HEK293 (cell line): ENCODE data around the gene TMIE.

Experiments
- CTCF ChIP-seq: fragments of 450-650 bp; formaldehyde crosslinking; IDR thresholded peaks from 2 replicates; pipeline ENCODE4 v1.5.1; 2016; ENCODE audit warnings: missing biosample characterization, missing genetic modification characterization
- FEZF1 ChIP-seq: fragments of 450-650 bp; formaldehyde crosslinking; IDR thresholded peaks from 2 replicates; pipeline ENCODE4 v1.5.1; 2016; ENCODE audit warnings: missing biosample characterization, missing genetic modification characterization
- ZBTB17 ChIP-seq: fragments of 450-650 bp; formaldehyde crosslinking; IDR thresholded peaks from 2 replicates; pipeline ENCODE4 v1.5.1; 2016; ENCODE audit warnings: missing biosample characterization, missing genetic modification characterization
- ZNF140 ChIP-seq: fragments of 450-650 bp; formaldehyde crosslinking; IDR thresholded peaks from 2 replicates; pipeline ENCODE4 v1.5.1; 2016; ENCODE audit warnings: missing biosample characterization, missing genetic modification characterization
- ZNF26 ChIP-seq: fragments of 450-650 bp; formaldehyde crosslinking; IDR thresholded peaks from 2 replicates; pipeline ENCODE4 v1.5.1; 2016; ENCODE audit warnings: missing biosample characterization, missing genetic modification characterization
- ZNF274 ChIP-seq, 2 experiments: fragments of 200-500 bp in 1 of 2; fragments of 450-650 bp in 1 of 2; sonication (Bioruptor generic) in 1 of 2; formaldehyde crosslinking in 1 of 2; IDR thresholded peaks; 2 replicates each; pipeline versions ENCODE4 v1.5.1 to v1.6.1; 2014 to 2016; ENCODE audit warnings: borderline replicate concordance in 1 of 2, inconsistent platforms in 1 of 2, low read length in 1 of 2, missing biosample characterization in 1 of 2, missing genetic modification characterization in 1 of 2
- ZNF350 ChIP-seq: fragments of 450-650 bp; formaldehyde crosslinking; IDR thresholded peaks from 2 replicates; pipeline ENCODE4 v1.5.0; 2017; ENCODE audit warnings: missing biosample characterization, mild to moderate bottlenecking, missing genetic modification characterization
- ZNF394 ChIP-seq: fragments of 450-650 bp; formaldehyde crosslinking; IDR thresholded peaks from 2 replicates; pipeline ENCODE4 v1.5.1; 2016; ENCODE audit warnings: missing biosample characterization, missing genetic modification characterization, mild to moderate bottlenecking, moderate library complexity, borderline replicate concordance
- ZNF580 ChIP-seq: fragments of 450-650 bp; formaldehyde crosslinking; IDR thresholded peaks from 2 replicates; pipeline ENCODE4 v1.5.1; 2016; ENCODE audit warnings: missing biosample characterization, missing genetic modification characterization
- ZNF596 ChIP-seq: fragments of 450-650 bp; IDR thresholded peaks from 2 replicates; pipeline ENCODE4 v1.5.0; 2018; ENCODE audit warnings: missing biosample characterization, mild to moderate bottlenecking, missing genetic modification characterization, moderate library complexity
- ZNF792 ChIP-seq: fragments of 450-650 bp; formaldehyde crosslinking; IDR thresholded peaks from 2 replicates; pipeline ENCODE4 v1.5.1; 2016; ENCODE audit warnings: missing biosample characterization, missing genetic modification characterization

DNA sequence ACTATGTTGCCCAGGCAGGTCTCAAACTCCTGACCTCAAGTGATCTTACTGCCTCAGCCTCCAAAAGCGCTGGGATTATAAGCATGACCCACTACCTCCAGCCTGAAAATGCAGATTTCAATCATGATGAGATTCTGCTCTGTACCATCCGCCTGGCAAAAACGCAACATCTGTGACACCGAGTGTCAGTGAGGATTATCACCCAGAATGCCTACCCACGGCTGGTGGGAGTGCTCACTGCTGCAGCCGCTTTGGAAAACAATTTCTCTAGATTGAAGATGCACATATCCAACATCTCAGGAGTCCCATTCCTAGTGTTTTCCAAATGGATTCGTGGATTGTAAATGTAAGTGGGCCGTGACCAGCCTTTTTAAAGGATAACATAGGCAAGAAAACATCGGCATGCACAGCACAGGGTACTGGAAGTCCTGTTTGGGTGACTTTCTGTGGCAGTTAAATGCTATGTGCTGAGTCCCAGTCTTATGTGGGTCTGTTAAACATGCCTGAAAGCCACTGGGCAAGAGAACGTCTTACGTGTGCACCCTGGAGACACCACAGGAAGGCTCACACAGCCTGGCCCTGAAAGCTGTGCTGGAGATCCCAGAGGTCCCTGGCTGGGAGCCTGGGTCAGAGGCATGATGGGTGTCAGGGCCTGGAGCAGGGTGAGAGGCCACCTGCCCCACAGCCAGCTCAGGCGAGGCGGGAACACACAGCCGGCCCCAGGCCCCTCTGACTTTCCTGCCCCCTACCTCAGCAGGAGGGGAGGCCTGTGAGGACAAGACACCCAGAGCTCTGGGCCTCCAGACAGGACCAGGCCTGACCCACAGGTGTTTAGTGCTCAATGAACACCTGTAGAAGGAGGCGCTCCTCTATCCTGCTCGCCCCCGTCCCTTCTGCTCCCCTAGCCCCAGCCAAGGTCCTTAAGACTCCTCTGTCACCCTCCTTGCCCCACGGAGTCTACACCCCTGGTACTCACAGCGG is 15.6 kb downstream of the TMIE start:
- TF ChIP-seq CTCF = no peak
- TF ChIP-seq ZNF580 (tag by site-specific recombination) = no peak
- no peak for TF ChIP-seq ZBTB17 (tag by site-specific recombination)
- TF ChIP-seq ZNF274 (IDR thresholded peaks at IDR 0.05; ENCODE audit: low read length) = no peak
- no peak for TF ChIP-seq ZNF274 (tag by site-specific recombination; IDR thresholded peaks at IDR 0.05; ENCODE audit: borderline replicate concordance)
- no peak for TF ChIP-seq ZNF350
- no peak for TF ChIP-seq ZNF394
- no peak for TF ChIP-seq FEZF1
- TF ChIP-seq ZNF140 (tag by site-specific recombination) = no peak
- no peak for TF ChIP-seq ZNF26
- no peak for TF ChIP-seq ZNF596
- TF ChIP-seq ZNF792 (tag by site-specific recombination) = no peak
